ENCODE data around the gene ERVV-1.

DNA sequence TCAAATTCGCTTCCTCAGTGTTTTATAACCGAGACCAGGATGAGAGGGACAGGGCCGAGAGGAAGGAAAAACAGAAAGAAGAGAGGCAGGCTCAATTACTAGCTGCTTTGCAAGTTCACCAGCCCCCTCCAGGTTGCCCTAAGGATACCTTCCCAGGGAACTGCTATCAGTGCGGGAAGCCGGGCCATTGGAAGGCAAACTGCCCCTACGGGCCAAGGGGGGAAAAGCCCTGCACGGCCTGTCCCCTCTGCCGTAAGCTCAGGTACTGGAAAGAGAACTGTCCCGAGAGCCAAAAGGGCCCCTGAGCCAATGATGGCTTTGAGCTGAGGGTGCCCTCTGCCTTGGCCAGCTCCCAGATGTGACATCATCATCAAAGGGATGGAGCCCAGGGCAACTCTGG, 3.2 kb upstream of the ERVV-1 start:
- TF ChIP-seq CTCF (IDR thresholded peaks at IDR 0.05; ENCODE audit: low read depth, low read length) (no peak), POLR2A (IDR thresholded peaks at IDR 0.05; ENCODE audit: extremely low read depth, insufficient read length) (no peak), MYC (IDR thresholded peaks at IDR 0.05; ENCODE audit: low read depth, low read length) (no peak)
- TF ChIP-seq, protein P1, sequence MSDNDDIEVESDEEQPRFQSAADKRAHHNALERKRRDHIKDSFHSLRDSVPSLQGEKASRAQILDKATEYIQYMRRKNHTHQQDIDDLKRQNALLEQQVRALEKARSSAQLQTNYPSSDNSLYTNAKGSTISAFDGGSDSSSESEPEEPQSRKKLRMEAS (IDR thresholded peaks at IDR 0.05; ENCODE audit: low read depth, low read length), result no peak
